Peyer's patch (tissue), 4 donors: ENCODE measurements around the gene DYRK1A.

Experiments used
- CTCF ChIP-seq, 6 experiments: fragments of 450-650 bp in 4 of 6; fragments of 200-600 bp in 2 of 6; sonication (generic) in 1 of 6; IDR thresholded peaks; one replicate each; pipeline ENCODE4 v1.5.1; 2017 to 2019; ENCODE audit warnings: antibody characterized with exemption in 6 of 6, mild to moderate bottlenecking in 3 of 6, moderate library complexity in 1 of 6
- POLR2A ChIP-seq, 2 donors: fragments of 450-650 bp; IDR thresholded peaks; one replicate each; pipeline ENCODE4 v1.5.1; 2017; ENCODE audit warnings: antibody characterized with exemption in 2 of 2, mild to moderate bottlenecking in 2 of 2, moderate library complexity in 2 of 2

DNA sequence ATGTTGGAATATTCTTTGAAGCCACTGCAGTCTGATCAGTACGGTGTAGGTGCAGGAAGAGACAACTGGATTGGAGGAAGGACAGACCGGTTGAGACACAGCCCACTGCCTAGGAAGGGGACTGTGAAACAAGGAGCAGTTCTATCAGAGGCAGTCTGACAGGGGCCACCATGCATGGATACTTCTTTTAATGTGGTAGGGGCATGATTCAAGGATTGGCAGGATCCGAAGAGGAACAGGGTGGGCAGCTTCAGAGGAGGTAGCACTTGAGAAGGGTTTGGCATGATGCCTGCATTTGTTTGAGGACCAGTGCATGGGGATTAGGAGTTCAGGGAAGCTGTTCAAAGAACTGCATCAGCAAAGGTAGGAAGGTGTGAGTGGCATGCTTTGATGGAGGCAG is 167.9 kb downstream of the DYRK1A start:
- TF ChIP-seq CTCF (IDR thresholded peaks at IDR 0.05) (no peak), POLR2A (IDR thresholded peaks at IDR 0.05) (no peak)
